IMR-90 (cell line): ENCODE measurements around the gene KAZN.

Source experiments
- CEBPB ChIP-seq: IDR thresholded peaks from 2 replicates; pipeline ENCODE4 v1.6.1; 2012; ENCODE audit warnings: low read depth, low read length, improper control_type of control experiment
- CHD1 ChIP-seq: IDR thresholded peaks from 2 replicates; pipeline ENCODE4 v1.6.1; 2012; ENCODE audit warnings: low read depth, low read length, improper control_type of control experiment
- FOS ChIP-seq: fragments of 150-350 bp; IDR thresholded peaks from 2 replicates; pipeline ENCODE4 v1.6.1; 2016; ENCODE audit warnings: low read depth, low read length
- MAFK ChIP-seq: IDR thresholded peaks from 2 replicates; pipeline ENCODE4 v1.6.1; 2012; ENCODE audit warnings: low read depth, low read length, improper control_type of control experiment
- MXI1 ChIP-seq: IDR thresholded peaks from 2 replicates; pipeline ENCODE4 v1.6.1; 2012; ENCODE audit warnings: low read depth, mild to moderate bottlenecking, low read length, moderate library complexity, borderline replicate concordance
- POLR2A ChIP-seq: IDR thresholded peaks from 2 replicates; pipeline ENCODE4 v1.6.1; 2012; ENCODE audit warnings: mild to moderate bottlenecking, low read depth, low read length
- RAD21 ChIP-seq: IDR thresholded peaks from 2 replicates; pipeline ENCODE4 v1.6.1; 2012; ENCODE audit warnings: low read length, improper control_type of control experiment
- RCOR1 ChIP-seq: IDR thresholded peaks from 2 replicates; pipeline ENCODE4 v1.6.1; 2012; ENCODE audit warnings: mild to moderate bottlenecking, low read length, improper control_type of control experiment; ENCODE audit not compliant: insufficient replicate concordance
- RFX5 ChIP-seq: IDR thresholded peaks from 2 replicates; pipeline ENCODE4 v1.8.0; 2012; ENCODE audit warnings: low read depth, mild to moderate bottlenecking, low read length, moderate library complexity
- TF ChIP-seq, protein P1 (sequence below): conservative IDR thresholded peaks from 2 replicates; pipeline ENCODE4 v1.5.1; 2012; ENCODE audit warnings: mild to moderate bottlenecking, low read depth, low read length, improper control_type of control experiment
- TF ChIP-seq, protein P2 (sequence below): fragments of 150-350 bp; IDR thresholded peaks from 2 replicates; pipeline ENCODE4 v1.6.1; 2017; ENCODE audit warnings: mild to moderate bottlenecking, antibody characterized with exemption, low read length, low read depth
- TF ChIP-seq, protein P3 (sequence below): fragments of 150-350 bp; IDR thresholded peaks from 2 replicates; pipeline ENCODE4 v1.6.1; 2016; ENCODE audit warnings: low read depth, mild to moderate bottlenecking, low read length, moderate library complexity, borderline replicate concordance

DNA sequence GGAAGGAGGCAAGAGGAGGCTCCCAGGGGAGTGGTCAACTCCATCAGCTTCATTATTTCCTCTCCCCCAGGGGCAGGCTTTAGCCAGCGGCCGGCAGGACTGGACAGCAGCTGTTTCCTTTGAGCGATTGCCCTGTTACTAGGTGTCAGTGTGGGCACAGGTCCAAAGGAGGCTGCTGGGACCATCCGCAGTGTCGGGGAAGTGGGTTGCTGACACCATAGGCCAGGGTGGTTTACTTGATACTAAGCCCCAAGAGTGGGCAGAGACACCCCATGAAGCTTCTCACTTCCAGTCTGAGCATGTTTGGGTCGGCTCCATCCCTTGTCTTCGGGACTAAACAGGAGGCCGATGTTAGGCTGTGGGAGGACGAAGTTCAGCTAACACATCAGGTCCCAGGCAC is 63.6 kb downstream of the KAZN start:
- TF ChIP-seq, protein P1, sequence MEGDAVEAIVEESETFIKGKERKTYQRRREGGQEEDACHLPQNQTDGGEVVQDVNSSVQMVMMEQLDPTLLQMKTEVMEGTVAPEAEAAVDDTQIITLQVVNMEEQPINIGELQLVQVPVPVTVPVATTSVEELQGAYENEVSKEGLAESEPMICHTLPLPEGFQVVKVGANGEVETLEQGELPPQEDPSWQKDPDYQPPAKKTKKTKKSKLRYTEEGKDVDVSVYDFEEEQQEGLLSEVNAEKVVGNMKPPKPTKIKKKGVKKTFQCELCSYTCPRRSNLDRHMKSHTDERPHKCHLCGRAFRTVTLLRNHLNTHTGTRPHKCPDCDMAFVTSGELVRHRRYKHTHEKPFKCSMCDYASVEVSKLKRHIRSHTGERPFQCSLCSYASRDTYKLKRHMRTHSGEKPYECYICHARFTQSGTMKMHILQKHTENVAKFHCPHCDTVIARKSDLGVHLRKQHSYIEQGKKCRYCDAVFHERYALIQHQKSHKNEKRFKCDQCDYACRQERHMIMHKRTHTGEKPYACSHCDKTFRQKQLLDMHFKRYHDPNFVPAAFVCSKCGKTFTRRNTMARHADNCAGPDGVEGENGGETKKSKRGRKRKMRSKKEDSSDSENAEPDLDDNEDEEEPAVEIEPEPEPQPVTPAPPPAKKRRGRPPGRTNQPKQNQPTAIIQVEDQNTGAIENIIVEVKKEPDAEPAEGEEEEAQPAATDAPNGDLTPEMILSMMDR, result no peak
- TF ChIP-seq CEBPB, result no peak
- no peak for TF ChIP-seq POLR2A
- TF ChIP-seq FOS, result no peak
- no peak for TF ChIP-seq MXI1
- no peak for TF ChIP-seq CHD1
- TF ChIP-seq RAD21, result no peak
- no peak for TF ChIP-seq RFX5
- no peak for TF ChIP-seq RCOR1
- TF ChIP-seq, protein P2, sequence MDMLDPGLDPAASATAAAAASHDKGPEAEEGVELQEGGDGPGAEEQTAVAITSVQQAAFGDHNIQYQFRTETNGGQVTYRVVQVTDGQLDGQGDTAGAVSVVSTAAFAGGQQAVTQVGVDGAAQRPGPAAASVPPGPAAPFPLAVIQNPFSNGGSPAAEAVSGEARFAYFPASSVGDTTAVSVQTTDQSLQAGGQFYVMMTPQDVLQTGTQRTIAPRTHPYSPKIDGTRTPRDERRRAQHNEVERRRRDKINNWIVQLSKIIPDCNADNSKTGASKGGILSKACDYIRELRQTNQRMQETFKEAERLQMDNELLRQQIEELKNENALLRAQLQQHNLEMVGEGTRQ, result no peak
- no peak for TF ChIP-seq MAFK
- TF ChIP-seq, protein P3, sequence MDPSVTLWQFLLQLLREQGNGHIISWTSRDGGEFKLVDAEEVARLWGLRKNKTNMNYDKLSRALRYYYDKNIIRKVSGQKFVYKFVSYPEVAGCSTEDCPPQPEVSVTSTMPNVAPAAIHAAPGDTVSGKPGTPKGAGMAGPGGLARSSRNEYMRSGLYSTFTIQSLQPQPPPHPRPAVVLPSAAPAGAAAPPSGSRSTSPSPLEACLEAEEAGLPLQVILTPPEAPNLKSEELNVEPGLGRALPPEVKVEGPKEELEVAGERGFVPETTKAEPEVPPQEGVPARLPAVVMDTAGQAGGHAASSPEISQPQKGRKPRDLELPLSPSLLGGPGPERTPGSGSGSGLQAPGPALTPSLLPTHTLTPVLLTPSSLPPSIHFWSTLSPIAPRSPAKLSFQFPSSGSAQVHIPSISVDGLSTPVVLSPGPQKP, result no peak
